Dermis blood vessel endothelial cell (primary cell): ENCODE measurements around the gene CNOT9. TPM values are rescaled to one million over a fixed set of nuclear protein-coding genes. Genes with fewer than 3 reads are reported as not detected.

ENCODE experiments used
- DNase-seq: peaks from one replicate; pipeline ENCODE4 v3.0.0; 2010
- total RNA-seq: library from RNA; depleted of rRNA; stranded (reverse); fragments of >200 nt; gene quantifications from 2 replicates; pipeline ENCODE4 v1.2.3, GENCODE V29; 2014

Gene CNOT9
- total RNA-seq, 1 donor from 2014 or later: 57.3 TPM

GRCh38 chr2:218578272-218578877 is 9.7 kb downstream of the CNOT9 start:
- DNase-seq: no peak

GRCh38 chr2:218582076-218582475 is 13.4 kb downstream of the CNOT9 start:
- peak; percentile 18 for DNase-seq

GRCh38 chr2:218583983-218584850 is 15.6 kb downstream of the CNOT9 start:
- DNase-seq: peak; percentile 42

GRCh38 chr2:218585541-218585940 is 16.9 kb downstream of the CNOT9 start:
- no peak for DNase-seq

GRCh38 chr2:218605432-218605831 is 36.8 kb downstream of the CNOT9 start:
- no peak for DNase-seq

GRCh38 chr2:218607436-218608115 is 38.9 kb downstream of the CNOT9 start, which contains the start of gene PLCD4:
TSS of gene PLCD4 (plus strand) at chr2:218607899. CDS start at chr2:218615740, 7,841 bp downstream.
- peak; percentile 49 for DNase-seq

- DNase-seq: no peak
Measured at GRCh38 chr2:218615868-218616315, 47.3 kb downstream of the CNOT9 start.

GRCh38 chr2:218618102-218618860 is 49.6 kb downstream of the CNOT9 start:
- no peak for DNase-seq

GRCh38 chr2:218621007-218621406 is 52.4 kb downstream of the CNOT9 start:
- DNase-seq: no peak

GRCh38 chr2:218622606-218623365 is 54.1 kb downstream of the CNOT9 start:
- DNase-seq: peak; percentile 37

GRCh38 chr2:218623366-218623705 is 54.7 kb downstream of the CNOT9 start:
- DNase-seq: peak; percentile 27

GRCh38 chr2:218626369-218626768 is 57.7 kb downstream of the CNOT9 start:
- DNase-seq: no peak

- no peak for DNase-seq
Measured at GRCh38 chr2:218627939-218628338, 59.3 kb downstream of the CNOT9 start.

GRCh38 chr2:218631837-218632236 is 63.2 kb downstream of the CNOT9 start:
- peak; percentile 97 for DNase-seq

- no peak for DNase-seq
Measured at GRCh38 chr2:218635719-218636118, 67.1 kb downstream of the CNOT9 start.

- no peak for DNase-seq
Measured at GRCh38 chr2:218638372-218638771, 69.7 kb downstream of the CNOT9 start.

- no peak for DNase-seq
Measured at GRCh38 chr2:218642121-218642656, 73.5 kb downstream of the CNOT9 start.

GRCh38 chr2:218642786-218643185 is 74.1 kb downstream of the CNOT9 start:
- no peak for DNase-seq

GRCh38 chr2:218643751-218644310 is 75.2 kb downstream of the CNOT9 start:
- DNase-seq: no peak

GRCh38 chr2:218644721-218645120 is 76.1 kb downstream of the CNOT9 start:
- no peak for DNase-seq

GRCh38 chr2:218645126-218645525 is 76.5 kb downstream of the CNOT9 start:
- DNase-seq: peak; percentile 73
